Suprapubic skin (tissue), 4 donors: ENCODE results near the gene ROBO1. TPM values are rescaled to one million over a fixed set of nuclear protein-coding genes. Genes with fewer than 3 reads are reported as not detected.

ENCODE experiments used
- DNase-seq, 2 donors: peaks; one replicate each; pipeline ENCODE4 v3.0.0-alpha.2; 2019; ENCODE audit warnings: low spot score in 2 of 2
- H3K27ac ChIP-seq: fragments of 200-600 bp; sonication (generic); one replicate; pipeline ENCODE4 v1.5.1; 2019
- H3K27me3 ChIP-seq: fragments of 200-600 bp; sonication (generic); one replicate; pipeline ENCODE4 v1.5.1; 2019
- H3K36me3 ChIP-seq: fragments of 200-600 bp; sonication (generic); one replicate; pipeline ENCODE4 v1.5.1; 2019
- H3K4me1 ChIP-seq: fragments of 200-600 bp; sonication (generic); one replicate; pipeline ENCODE4 v1.5.1; 2019
- H3K4me3 ChIP-seq: fragments of 200-600 bp; sonication (generic); one replicate; pipeline ENCODE4 v1.5.1; 2019; ENCODE audit warnings: mild to moderate bottlenecking
- H3K9me3 ChIP-seq: fragments of 200-600 bp; sonication (generic); one replicate; pipeline ENCODE4 v1.5.1; 2019
- CTCF ChIP-seq, 2 donors: fragments of 200-600 bp in 1 of 2; fragments of 450-650 bp in 1 of 2; sonication (generic) in 1 of 2; IDR thresholded peaks; one replicate each; pipeline ENCODE4 v1.5.1; 2016 to 2019; ENCODE audit warnings: antibody characterized with exemption in 2 of 2, mild to moderate bottlenecking in 1 of 2, moderate library complexity in 1 of 2
- EP300 ChIP-seq: sonication (generic); formaldehyde crosslinking; IDR thresholded peaks from one replicate; pipeline ENCODE4 v1.6.1; 2017; ENCODE audit warnings: antibody characterized with exemption
- POLR2A ChIP-seq, 2 donors: fragments of 450-650 bp; IDR thresholded peaks; one replicate each; pipeline ENCODE4 v1.6.1; 2017; ENCODE audit warnings: antibody characterized with exemption in 2 of 2, mild to moderate bottlenecking in 2 of 2, moderate library complexity in 2 of 2
- POLR2AphosphoS5 ChIP-seq, 3 donors: sonication (generic); formaldehyde crosslinking; IDR thresholded peaks; one replicate each; pipeline ENCODE4 v1.6.1; 2017; ENCODE audit warnings: antibody characterized with exemption in 3 of 3
- WGBS: methylation state at CpG from one replicate; pipeline ENCODE4 v1.1.5; 2018; 5-methylcytosine and 5-hydroxymethylcytosine counted together
- total RNA-seq, 4 donors: library from RNA; depleted of rRNA; stranded (reverse); fragments of >200 nt; gene quantifications; one replicate each; pipeline ENCODE4 v1.1.0, GENCODE V29; 2016

Gene ROBO1
- total RNA-seq, 4 donors from 2014 or later, result 67.7 to 80.3 (median 71.3) TPM

- no peaks in the 10 kb centered on the region for H3K27me3 ChIP-seq
- no peaks in the 10 kb centered on the region for H3K9me3 ChIP-seq
- TF ChIP-seq POLR2A (IDR thresholded peaks at IDR 0.05) (no peak), POLR2AphosphoS5 (IDR thresholded peaks at IDR 0.05) (no peak)
- H3K4me3 ChIP-seq, result no peak overlapping the region
- WGBS, result 80% methylated on average over 4 of the region's 4 CpGs
- no peak overlapping the region for H3K27ac ChIP-seq
- H3K36me3 ChIP-seq, result peaks cover 13% of the 10 kb centered on the region
- no peaks in the 10 kb centered on the region for H3K4me1 ChIP-seq
- DNase-seq, result no peak
Observed at GRCh38 chr3:78712270-78712669, 1055.5 kb downstream of the ROBO1 start.

- 91% methylated on average over 4 of the region's 4 CpGs for WGBS
- no peak overlapping the region for H3K27ac ChIP-seq
- no peak overlapping the region for H3K4me3 ChIP-seq
- DNase-seq, result no peak
- H3K36me3 ChIP-seq, result no peaks in the 10 kb centered on the region
- H3K4me1 ChIP-seq, result no peaks in the 10 kb centered on the region
- no peaks in the 10 kb centered on the region for H3K27me3 ChIP-seq
- TF ChIP-seq CTCF (IDR thresholded peaks at IDR 0.05), result no peak
- TF ChIP-seq EP300, result no peak
- TF ChIP-seq POLR2A (IDR thresholded peaks at IDR 0.05), result no peak
- no peak for TF ChIP-seq POLR2AphosphoS5 (IDR thresholded peaks at IDR 0.05)
- H3K9me3 ChIP-seq, result no peaks in the 10 kb centered on the region
Observed at GRCh38 chr3:78708565-78709073, 1059.2 kb downstream of the ROBO1 start.

- H3K9me3 ChIP-seq, result no peaks in the 10 kb centered on the region
- no peaks in the 10 kb centered on the region for H3K36me3 ChIP-seq
- no peaks in the 10 kb centered on the region for H3K27me3 ChIP-seq
- WGBS, result 84% methylated on average over 2 of the region's 2 CpGs
- TF ChIP-seq CTCF (IDR thresholded peaks at IDR 0.05) (no peak), EP300 (no peak), POLR2A (IDR thresholded peaks at IDR 0.05) (no peak), POLR2AphosphoS5 (IDR thresholded peaks at IDR 0.05) (no peak)
- DNase-seq, result no peak
- H3K4me1 ChIP-seq, result no peaks in the 10 kb centered on the region
- no peak overlapping the region for H3K4me3 ChIP-seq
- no peak overlapping the region for H3K27ac ChIP-seq
Observed at GRCh38 chr3:78707609-78708008, 1060.2 kb downstream of the ROBO1 start.

GRCh38 chr3:78706906-78707523 lies 1060.8 kb downstream of the ROBO1 start:
- DNase-seq, result no peak
- no peaks in the 10 kb centered on the region for H3K27me3 ChIP-seq
- TF ChIP-seq POLR2AphosphoS5 (IDR thresholded peaks at IDR 0.05) (no peak), POLR2A (IDR thresholded peaks at IDR 0.05) (no peak), CTCF (IDR thresholded peaks at IDR 0.05) (no peak), EP300 (no peak)
- no peak overlapping the region for H3K4me3 ChIP-seq
- H3K27ac ChIP-seq, result no peak overlapping the region
- no peaks in the 10 kb centered on the region for H3K4me1 ChIP-seq
- no peaks in the 10 kb centered on the region for H3K36me3 ChIP-seq
- 70% methylated on average over 3 of the region's 3 CpGs for WGBS
- H3K9me3 ChIP-seq, result no peaks in the 10 kb centered on the region

GRCh38 chr3:78703944-78704343 lies 1063.9 kb downstream of the ROBO1 start:
- H3K4me3 ChIP-seq, result no peak overlapping the region
- H3K9me3 ChIP-seq, result no peaks in the 10 kb centered on the region
- no peaks in the 10 kb centered on the region for H3K27me3 ChIP-seq
- no peak overlapping the region for H3K27ac ChIP-seq
- 52% methylated on average over 2 of the region's 2 CpGs for WGBS
- no peak for TF ChIP-seq POLR2A (IDR thresholded peaks at IDR 0.05)
- TF ChIP-seq POLR2AphosphoS5 (IDR thresholded peaks at IDR 0.05), result no peak
- TF ChIP-seq EP300, result no peak
- no peak for TF ChIP-seq CTCF (IDR thresholded peaks at IDR 0.05)
- no peak for DNase-seq
- H3K4me1 ChIP-seq, result no peaks in the 10 kb centered on the region
- H3K36me3 ChIP-seq, result no peaks in the 10 kb centered on the region
